OCI-LY7 (cell line): ENCODE measurements around the gene HNRNPD. TPM values are rescaled to one million over a fixed set of nuclear protein-coding genes. Genes with fewer than 3 reads are reported as not detected.
"Not testable (repeated sequence)": the region's sequence is repeated elsewhere in the genome, so short reads cannot be mapped to it uniquely, and the experiment has no call there.

Experiments
- BruUV-seq: library from RNA; stranded (reverse); fragments of 400-500 nt; replicated peaks from 2 replicates; lab custom pipeline; 2021; lab: Mats Ljungman, UMichigan
- CTCF ChIA-PET: fragments of 300-600 bp; sonication (Branson Sonifier 250); formaldehyde crosslinking; loops from one replicate; lab custom pipeline; 2022; ENCODE audit warnings: antibody characterized with exemption; ENCODE audit not compliant: unreplicated experiment; lab: Charles Lee
- POLR2A ChIA-PET: fragments of 300-600 bp; sonication (Branson Sonifier 250); formaldehyde crosslinking; loops from one replicate; lab custom pipeline; 2022; ENCODE audit warnings: antibody characterized with exemption; lab: Charles Lee
- DNase-seq: peaks from one replicate; pipeline ENCODE4 v3.0.0-alpha.2; 2015; ENCODE audit warnings: low spot score
- H2AFZ ChIP-seq: fragments of 200-600 bp; sonication (generic), shearing (Covaris generic); 2 replicates; pipeline ENCODE4 v1.6.1; 2014; ENCODE audit warnings: mild to moderate bottlenecking, antibody characterized with exemption, low read length, moderate library complexity
- H3K27ac ChIP-seq: fragments of 200-600 bp; sonication (generic); 2 replicates; pipeline ENCODE4 v1.5.1; 2014; ENCODE audit warnings: mixed run types, low read depth, mild to moderate bottlenecking, moderate library complexity, low read length, inconsistent platforms; ENCODE audit not compliant: poor library complexity, severe bottlenecking
- H3K36me3 ChIP-seq: fragments of 200-600 bp; sonication (generic); 2 replicates; pipeline ENCODE4 v1.6.1; 2014; ENCODE audit warnings: mild to moderate bottlenecking, antibody characterized with exemption, low read length, moderate library complexity, mixed read lengths; ENCODE audit not compliant: insufficient read depth
- H3K4me1 ChIP-seq: fragments of 200-600 bp; sonication (generic); 2 replicates; pipeline ENCODE4 v1.5.1; 2014; ENCODE audit warnings: mild to moderate bottlenecking, low read length; ENCODE audit not compliant: insufficient read depth, poor library complexity, severe bottlenecking
- H3K4me2 ChIP-seq: fragments of 200-600 bp; sonication (generic); 2 replicates; pipeline ENCODE4 v1.6.1; 2014; ENCODE audit warnings: mild to moderate bottlenecking, low read length
- H3K4me3 ChIP-seq: fragments of 200-600 bp; sonication (generic); 2 replicates; pipeline ENCODE4 v1.5.1; 2014; ENCODE audit warnings: mild to moderate bottlenecking, low read depth, low read length; ENCODE audit not compliant: poor library complexity, severe bottlenecking
- H3K79me2 ChIP-seq: fragments of 200-600 bp; sonication (generic); 2 replicates; pipeline ENCODE4 v1.6.1; 2016; ENCODE audit warnings: low read depth, mild to moderate bottlenecking, low read length, moderate library complexity, mixed read lengths; ENCODE audit not compliant: insufficient read depth
- H3K9me2 ChIP-seq: fragments of 200-600 bp; sonication (generic); 2 replicates; pipeline ENCODE4 v1.6.1; 2016; ENCODE audit warnings: mild to moderate bottlenecking, low read length, mixed read lengths; ENCODE audit not compliant: insufficient read depth
- H3K9me3 ChIP-seq: fragments of 200-600 bp; sonication (generic); 2 replicates; pipeline ENCODE4 v1.6.1; 2014; ENCODE audit warnings: mild to moderate bottlenecking, mixed run types, low read length, mixed read lengths
- H4K20me1 ChIP-seq: fragments of 200-600 bp; sonication (generic); 2 replicates; pipeline ENCODE4 v1.6.1; 2014; ENCODE audit warnings: mild to moderate bottlenecking, antibody characterized with exemption, low read length, moderate library complexity, mixed read lengths; ENCODE audit not compliant: insufficient read depth
- CTCF ChIP-seq: fragments of 200-600 bp; sonication (generic); conservative IDR thresholded peaks from 2 replicates; pipeline ENCODE4 v1.5.1; 2014; ENCODE audit warnings: mild to moderate bottlenecking, antibody characterized with exemption, low read length, moderate library complexity, mixed read lengths
- EZH2phosphoT487 ChIP-seq: fragments of 200-600 bp; sonication (generic); IDR thresholded peaks from 2 replicates; pipeline ENCODE4 v1.6.1; 2018; ENCODE audit warnings: low read depth, borderline replicate concordance, mild to moderate bottlenecking, mixed run types, antibody characterized with exemption, low read length, moderate library complexity, mixed read lengths
- intact Hi-C: fragments of 100-400 bp; cut with micrococcal nuclease; formaldehyde crosslinking; loops from one replicate; pipeline ENCODE4 v1.10.0; 2022; ENCODE audit not compliant: unreplicated experiment
- total RNA-seq, 2 experiments: library from RNA; depleted of rRNA in 1 of 2; stranded (reverse); fragments of >200 nt in 1 of 2; shearing (Covaris generic) in 1 of 2; gene quantifications; 2 replicates each; pipeline ENCODE4 v1.2.3, GENCODE V29; 2014 to 2022

Gene HNRNPD
- total RNA-seq, 2 experiments from 2014 or later, result 127 to 572 TPM

- CTCF ChIA-PET, result no interaction called here
- Histone ChIP-seq H3K79me2 (peaks cover 23% of the 10 kb centered on the region), H3K4me1 (peaks cover 15% of the 10 kb centered on the region), H3K36me3 (peaks cover 48% of the 10 kb centered on the region), H3K9me3 (no peaks in the 10 kb centered on the region), H2AFZ (no peak overlapping the region), H3K27ac (no peak overlapping the region), H3K4me3 (no peak overlapping the region), H4K20me1 (peaks cover 41% of the 10 kb centered on the region), H3K4me2 (no peak overlapping the region), H3K9me2 (no peaks in the 10 kb centered on the region)
- no peak for DNase-seq
- intact Hi-C loops, result no loop called here
- no TSS peak for BruUV-seq
- TF ChIP-seq CTCF, result no peak
- POLR2A ChIA-PET, result interaction anchor here (0.7 kb wide), 1 partner anchor 56 kb away, joined by 3 read pairs; no protein-coding TSS in a partner anchor
Observed at GRCh38 chr4:82421796-82422560, 48.2 kb upstream of the HNRNPD start.

GRCh38 chr4:82419451-82419850, 45.7 kb upstream of the HNRNPD start:
- H4K20me1 ChIP-seq, result peaks cover 16% of the 10 kb centered on the region; the same call in 1 of the 2 replicates
- BruUV-seq, result no TSS peak
- no peaks in the 10 kb centered on the region; the same call in 1 of the 2 replicates for H3K79me2 ChIP-seq
- TF ChIP-seq EZH2phosphoT487 (no peak), CTCF (no peak)
- ChIA-PET POLR2A (interaction anchor here (0.7 to 0.8 kb wide), 2 partner anchors 9 to 67 kb away, joined by 3 to 5 read pairs; no protein-coding TSS in a partner anchor), CTCF (no interaction called here)
- H3K9me2 ChIP-seq, result no peaks in the 10 kb centered on the region
- intact Hi-C loops, result no loop called here
- H2AFZ ChIP-seq, result no peak overlapping the region
- H3K36me3 ChIP-seq, result peaks cover 23% of the 10 kb centered on the region
- no peak overlapping the region for H3K4me3 ChIP-seq
- H3K4me2 ChIP-seq, result no peak overlapping the region
- no peaks in the 10 kb centered on the region for H3K4me1 ChIP-seq
- no peak overlapping the region for H3K27ac ChIP-seq
- H3K9me3 ChIP-seq, result no peaks in the 10 kb centered on the region
- DNase-seq, result no peak

- H3K9me3 ChIP-seq, result no peaks in the 10 kb centered on the region
- ChIA-PET POLR2A (interaction anchor here (2.1 kb wide), 1 partner anchor 8 kb away, joined by 6 read pairs; no protein-coding TSS in a partner anchor), CTCF (interaction anchor here (1.3 kb wide), 1 partner anchor 26 kb away, joined by 4 read pairs; no protein-coding TSS in a partner anchor)
- no peak overlapping the region for H3K4me2 ChIP-seq
- no TSS peak for BruUV-seq
- H3K79me2 ChIP-seq, result no peaks in the 10 kb centered on the region
- no peaks in the 10 kb centered on the region for H3K4me1 ChIP-seq
- no peak overlapping the region for H2AFZ ChIP-seq
- intact Hi-C loops, result no loop called here
- no peak overlapping the region for H3K27ac ChIP-seq
- H3K4me3 ChIP-seq, result no peak overlapping the region
- TF ChIP-seq EZH2phosphoT487, result no peak
- TF ChIP-seq CTCF, result no peak
- no peaks in the 10 kb centered on the region for H3K36me3 ChIP-seq
- H4K20me1 ChIP-seq, result no peaks in the 10 kb centered on the region
- no peak for DNase-seq
- no peaks in the 10 kb centered on the region for H3K9me2 ChIP-seq
Observed at GRCh38 chr4:82415922-82416365, 42.2 kb upstream of the HNRNPD start.

- H3K9me3 ChIP-seq, H3K79me2 ChIP-seq, H3K9me2 ChIP-seq, DNase-seq, H3K27ac ChIP-seq, H4K20me1 ChIP-seq, H3K4me2 ChIP-seq, H3K4me1 ChIP-seq, BruUV-seq, H3K4me3 ChIP-seq, intact Hi-C loops, H3K36me3 ChIP-seq, H2AFZ ChIP-seq: not testable (repeated sequence)
- POLR2A ChIA-PET, result interaction anchor here (0.7 to 2.1 kb wide), 2 partner anchors 9 to 14 kb away, joined by 3 to 6 read pairs; no protein-coding TSS in a partner anchor
- CTCF ChIA-PET, result interaction anchor here (1.3 kb wide), 1 partner anchor 25 kb away, joined by 4 read pairs; no protein-coding TSS in a partner anchor
Observed at GRCh38 chr4:82415061-82415460, 41.3 kb upstream of the HNRNPD start.
